ENCODE results near the gene TENM4. TPM values are rescaled to one million over a fixed set of nuclear protein-coding genes. Genes with fewer than 3 reads are reported as not detected.
A peak's percentile ranks its signal among the peaks of the same experiment; 100 is the strongest.

The TENM4 gene
- total RNA-seq, 4 donors from 2014 or later, result 0.88 to 61.5 (median 4.0) TPM

DNA sequence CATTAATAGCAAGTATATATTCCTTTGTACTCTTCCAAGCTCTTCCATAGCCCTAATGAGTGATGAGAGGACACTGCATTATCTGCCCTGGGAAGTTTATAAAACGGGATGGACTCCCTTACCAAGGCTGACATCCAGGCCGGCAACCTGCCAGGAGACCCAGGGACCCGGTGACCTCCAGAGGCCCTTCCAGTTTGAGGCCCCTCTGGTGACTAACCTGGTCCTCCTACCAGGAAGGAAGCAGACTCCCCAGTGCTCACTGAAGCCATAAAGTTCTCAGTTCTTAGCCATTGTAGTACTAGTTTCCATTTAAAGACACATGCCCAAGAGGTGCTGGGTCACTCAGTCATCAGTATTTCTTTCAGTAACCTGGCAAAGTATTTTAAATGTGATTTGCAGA lies 345.4 kb downstream of the TENM4 start:
- peaks cover 0 to 4% of the 10 kb centered on the region in 2 donors for H3K4me1 ChIP-seq

DNA sequence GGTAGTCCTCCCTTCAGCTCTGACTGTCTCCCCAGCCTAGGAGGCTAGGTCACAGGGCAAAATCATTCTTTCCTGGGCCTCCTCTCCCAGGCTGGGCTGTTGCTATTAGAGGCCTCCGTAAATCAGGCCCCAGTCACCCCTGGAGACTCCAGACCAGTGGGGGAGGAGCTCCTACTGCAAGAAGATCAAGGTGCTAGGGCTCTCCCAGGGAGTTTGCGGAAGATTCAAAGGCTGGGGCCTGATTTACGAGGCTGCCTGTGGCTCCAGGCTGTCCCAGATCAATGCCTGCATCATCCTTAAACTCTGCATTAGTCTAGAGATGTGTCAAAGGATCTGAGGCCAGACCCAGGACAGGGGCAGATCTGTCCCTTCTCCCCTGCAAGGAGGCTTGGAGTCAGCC lies 346.2 kb downstream of the TENM4 start:
- H3K27ac ChIP-seq, result no peak overlapping the region
- H3K9me3 ChIP-seq, result no peaks in the 10 kb centered on the region
- H3K27me3 ChIP-seq, result no peaks in the 10 kb centered on the region
- intact Hi-C loops (cut with DNase I; ENCODE audit: low total_unique reads), result no loop called here
- TF ChIP-seq, protein P1, sequence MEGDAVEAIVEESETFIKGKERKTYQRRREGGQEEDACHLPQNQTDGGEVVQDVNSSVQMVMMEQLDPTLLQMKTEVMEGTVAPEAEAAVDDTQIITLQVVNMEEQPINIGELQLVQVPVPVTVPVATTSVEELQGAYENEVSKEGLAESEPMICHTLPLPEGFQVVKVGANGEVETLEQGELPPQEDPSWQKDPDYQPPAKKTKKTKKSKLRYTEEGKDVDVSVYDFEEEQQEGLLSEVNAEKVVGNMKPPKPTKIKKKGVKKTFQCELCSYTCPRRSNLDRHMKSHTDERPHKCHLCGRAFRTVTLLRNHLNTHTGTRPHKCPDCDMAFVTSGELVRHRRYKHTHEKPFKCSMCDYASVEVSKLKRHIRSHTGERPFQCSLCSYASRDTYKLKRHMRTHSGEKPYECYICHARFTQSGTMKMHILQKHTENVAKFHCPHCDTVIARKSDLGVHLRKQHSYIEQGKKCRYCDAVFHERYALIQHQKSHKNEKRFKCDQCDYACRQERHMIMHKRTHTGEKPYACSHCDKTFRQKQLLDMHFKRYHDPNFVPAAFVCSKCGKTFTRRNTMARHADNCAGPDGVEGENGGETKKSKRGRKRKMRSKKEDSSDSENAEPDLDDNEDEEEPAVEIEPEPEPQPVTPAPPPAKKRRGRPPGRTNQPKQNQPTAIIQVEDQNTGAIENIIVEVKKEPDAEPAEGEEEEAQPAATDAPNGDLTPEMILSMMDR (IDR thresholded peaks at IDR 0.05), result no peak
- TF ChIP-seq POLR2A (IDR thresholded peaks at IDR 0.05), result no peak
- no peak for DNase-seq
- H3K4me1 ChIP-seq, result peaks cover 0 to 4% of the 10 kb centered on the region in 2 donors
- no peak overlapping the region for H3K4me3 ChIP-seq
- no peaks in the 10 kb centered on the region for H3K36me3 ChIP-seq

More for the DNA sequence above, 345.4 kb downstream of the TENM4 start:
- Histone ChIP-seq H3K4me3 (no peak overlapping the region), H3K27me3 (no peaks in the 10 kb centered on the region), H3K9me3 (no peaks in the 10 kb centered on the region), H3K36me3 (no peaks in the 10 kb centered on the region), H3K27ac (no peak overlapping the region)
- TF ChIP-seq, protein P1 (IDR thresholded peaks at IDR 0.05), result no peak
- no peak for TF ChIP-seq POLR2A (IDR thresholded peaks at IDR 0.05)
- intact Hi-C loops (cut with DNase I; ENCODE audit: low total_unique reads), result no loop called here
- no peak for DNase-seq

DNA sequence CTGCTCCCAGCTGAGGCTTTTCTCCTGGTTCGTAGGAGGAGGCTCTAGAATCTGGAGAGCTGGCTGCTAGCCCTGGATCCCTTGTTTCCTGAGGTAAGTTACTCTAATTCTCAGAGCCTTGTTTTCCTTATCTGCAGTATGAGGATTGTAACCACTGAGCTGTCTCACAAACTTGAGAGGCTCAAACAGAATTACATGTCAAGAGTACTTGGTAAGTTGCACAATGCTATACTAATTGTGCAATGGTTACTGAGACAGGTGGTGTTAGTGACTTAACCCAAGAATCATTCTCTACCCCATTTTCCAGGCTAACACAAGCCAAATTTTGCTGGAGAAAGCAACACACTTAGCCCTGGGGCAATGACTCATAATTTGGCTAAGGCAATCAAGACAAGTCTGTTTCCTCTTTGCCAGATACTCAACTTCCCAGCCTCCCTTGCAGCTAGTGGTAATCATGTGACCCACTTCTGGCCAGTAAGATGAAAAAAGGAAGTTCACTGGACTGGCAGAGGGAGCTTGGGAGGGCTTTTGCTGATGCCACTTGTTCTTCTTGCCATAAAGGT lies 348.0 kb downstream of the TENM4 start:
- Histone ChIP-seq H3K4me1 (no peaks in the 10 kb centered on the region), H3K36me3 (no peaks in the 10 kb centered on the region), H3K27ac (no peak overlapping the region), H3K4me3 (no peak overlapping the region), H3K27me3 (no peaks in the 10 kb centered on the region), H3K9me3 (no peaks in the 10 kb centered on the region)
- DNase-seq, result peak in 1 of 2 donors; percentile 52
- TF ChIP-seq, protein P1 (IDR thresholded peaks at IDR 0.05), result no peak
- no peak for TF ChIP-seq POLR2A (IDR thresholded peaks at IDR 0.05)
- intact Hi-C loops (cut with DNase I; ENCODE audit: low total_unique reads), result no loop called here

DNA sequence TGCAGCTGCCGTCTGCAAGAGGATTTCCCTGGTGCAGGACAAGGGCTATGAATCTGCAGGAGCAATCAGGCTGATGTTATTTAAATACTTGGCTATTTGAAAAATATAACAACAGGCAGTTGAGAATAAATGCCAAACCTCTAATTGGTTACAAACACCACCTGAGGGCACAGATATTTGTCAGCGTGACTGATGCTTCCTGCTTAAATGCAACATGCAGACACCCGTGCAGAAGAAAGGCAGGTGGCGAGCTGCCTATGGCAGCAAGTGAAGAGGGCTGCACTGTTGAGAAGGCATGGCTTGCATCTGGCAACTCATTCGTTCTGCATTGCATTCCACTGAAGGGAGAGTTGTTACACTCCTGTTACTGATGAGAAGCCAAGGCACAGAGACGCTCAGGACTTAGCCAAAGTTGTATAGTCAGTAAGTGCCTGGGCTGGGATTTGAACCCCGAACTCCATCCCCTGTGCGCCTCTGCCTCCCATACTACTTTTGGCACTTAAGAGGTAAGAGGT lies 350.6 kb downstream of the TENM4 start:
- DNase-seq, result no peak
- Histone ChIP-seq H3K9me3 (no peaks in the 10 kb centered on the region), H3K27ac (no peak overlapping the region), H3K36me3 (no peaks in the 10 kb centered on the region), H3K4me1 (no peaks in the 10 kb centered on the region), H3K27me3 (no peaks in the 10 kb centered on the region), H3K4me3 (no peak overlapping the region)
- TF ChIP-seq, protein P1 (IDR thresholded peaks at IDR 0.05), result no peak
- no peak for TF ChIP-seq POLR2A (IDR thresholded peaks at IDR 0.05)
- intact Hi-C loops (cut with DNase I; ENCODE audit: low total_unique reads), result no loop called here

DNA sequence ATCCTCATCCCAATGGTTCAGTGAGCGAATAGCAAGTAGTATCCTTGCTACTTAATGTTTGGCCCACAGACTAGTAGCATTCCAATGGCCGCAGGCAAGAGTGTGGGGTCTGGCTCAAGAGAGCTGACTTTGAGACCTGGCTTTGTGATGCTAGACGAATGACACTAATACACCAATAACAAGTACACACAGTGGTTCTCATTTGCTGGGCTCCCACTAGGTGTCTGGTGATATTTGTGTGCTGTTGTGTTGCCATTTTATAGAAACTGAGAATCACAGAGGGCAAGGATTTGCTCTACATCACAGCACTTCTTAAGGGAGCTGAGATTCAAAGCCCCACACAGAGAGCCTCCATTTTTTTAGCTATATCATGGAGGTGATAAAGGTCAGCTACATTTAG lies 351.2 kb downstream of the TENM4 start:
- intact Hi-C loops (cut with DNase I; ENCODE audit: low total_unique reads), result no loop called here
- Histone ChIP-seq H3K27me3 (no peaks in the 10 kb centered on the region), H3K36me3 (no peaks in the 10 kb centered on the region)

More for the DNA sequence above, 351.2 kb downstream of the TENM4 start:
- no peak for TF ChIP-seq POLR2A (IDR thresholded peaks at IDR 0.05)
- TF ChIP-seq, protein P1 (IDR thresholded peaks at IDR 0.05), result no peak
- Histone ChIP-seq H3K4me1 (no peaks in the 10 kb centered on the region), H3K9me3 (no peaks in the 10 kb centered on the region), H3K4me3 (no peak overlapping the region), H3K27ac (no peak overlapping the region)
- no peak for DNase-seq

Data from uterus (tissue), 4 donors.